ENCODE data around the gene SCTR.

SCTR gene

GRCh38 chr2:119426801-119427395 lies 97.4 kb downstream of the SCTR start:
- H3K36me3 ChIP-seq (replicated peaks; ENCODE audit: low read depth, low read length) = no peaks in the 10 kb centered on the region
- no peaks in the 10 kb centered on the region for H3K79me2 ChIP-seq (ENCODE audit: low read length)
- no peak overlapping the region for H2AFZ ChIP-seq (ENCODE audit: low read depth, low read length)
- no peak overlapping the region for H3K9ac ChIP-seq (ENCODE audit: low read length)
- no peak overlapping the region for H3K27ac ChIP-seq (ENCODE audit: low read length)
- H3K4me1 ChIP-seq (ENCODE audit: low read length) = peaks cover 22% of the 10 kb centered on the region
- H4K20me1 ChIP-seq (ENCODE audit: insufficient read depth, low read length) = no peaks in the 10 kb centered on the region
- no peaks in the 10 kb centered on the region for H3K9me3 ChIP-seq (ENCODE audit: insufficient read depth, low read length)
- H3K4me2 ChIP-seq (ENCODE audit: low read length) = no peak overlapping the region
- H3K4me3 ChIP-seq (ENCODE audit: low read length) = no peak overlapping the region
- TF ChIP-seq EZH2phosphoT487 (IDR thresholded peaks at IDR 0.05; ENCODE audit: low read depth) (no peak), CTCF (IDR thresholded peaks at IDR 0.05; ENCODE audit: low read depth, low read length) (no peak)
- H3K27me3 ChIP-seq (ENCODE audit: low read depth, low read length) = peaks cover 82% of the 10 kb centered on the region

GRCh38 chr2:119426396-119426675 lies 97.9 kb downstream of the SCTR start:
- Histone ChIP-seq H3K27me3 (ENCODE audit: low read depth, low read length) (peaks cover 87% of the 10 kb centered on the region), H2AFZ (ENCODE audit: low read depth, low read length) (no peak overlapping the region), H3K4me3 (ENCODE audit: low read length) (no peak overlapping the region), H3K79me2 (ENCODE audit: low read length) (no peaks in the 10 kb centered on the region), H3K36me3 (replicated peaks; ENCODE audit: low read depth, low read length) (no peaks in the 10 kb centered on the region), H3K9me3 (ENCODE audit: insufficient read depth, low read length) (no peaks in the 10 kb centered on the region), H3K27ac (ENCODE audit: low read length) (no peak overlapping the region), H3K4me2 (ENCODE audit: low read length) (no peak overlapping the region), H3K9ac (ENCODE audit: low read length) (no peak overlapping the region), H3K4me1 (ENCODE audit: low read length) (peaks cover 21% of the 10 kb centered on the region), H4K20me1 (ENCODE audit: insufficient read depth, low read length) (no peaks in the 10 kb centered on the region)
- TF ChIP-seq CTCF (IDR thresholded peaks at IDR 0.05; ENCODE audit: low read depth, low read length) (no peak), EZH2phosphoT487 (IDR thresholded peaks at IDR 0.05; ENCODE audit: low read depth) (no peak)

GRCh38 chr2:119425620-119426395 lies 98.5 kb downstream of the SCTR start:
- H4K20me1 ChIP-seq (ENCODE audit: insufficient read depth, low read length) = no peaks in the 10 kb centered on the region
- H3K4me2 ChIP-seq (ENCODE audit: low read length) = no peak overlapping the region
- no peak overlapping the region for H3K27ac ChIP-seq (ENCODE audit: low read length)
- no peak overlapping the region for H2AFZ ChIP-seq (ENCODE audit: low read depth, low read length)
- no peaks in the 10 kb centered on the region for H3K79me2 ChIP-seq (ENCODE audit: low read length)
- H3K36me3 ChIP-seq (replicated peaks; ENCODE audit: low read depth, low read length) = no peaks in the 10 kb centered on the region
- H3K4me1 ChIP-seq (ENCODE audit: low read length) = peaks cover 16% of the 10 kb centered on the region
- H3K4me3 ChIP-seq (ENCODE audit: low read length) = no peak overlapping the region
- TF ChIP-seq EZH2phosphoT487 (IDR thresholded peaks at IDR 0.05; ENCODE audit: low read depth) = no peak
- TF ChIP-seq CTCF (IDR thresholded peaks at IDR 0.05; ENCODE audit: low read depth, low read length) = no peak
- no peak overlapping the region for H3K9ac ChIP-seq (ENCODE audit: low read length)
- no peaks in the 10 kb centered on the region for H3K9me3 ChIP-seq (ENCODE audit: insufficient read depth, low read length)
- H3K27me3 ChIP-seq (ENCODE audit: low read depth, low read length) = peaks cover 87% of the 10 kb centered on the region

- TF ChIP-seq EZH2phosphoT487 (IDR thresholded peaks at IDR 0.05; ENCODE audit: low read depth) = no peak
- TF ChIP-seq CTCF (IDR thresholded peaks at IDR 0.05; ENCODE audit: low read depth, low read length) = no peak
- no peak overlapping the region for H3K9ac ChIP-seq (ENCODE audit: low read length)
- H3K27ac ChIP-seq (ENCODE audit: low read length) = no peak overlapping the region
- H3K27me3 ChIP-seq (ENCODE audit: low read depth, low read length) = peaks cover 87% of the 10 kb centered on the region
- no peaks in the 10 kb centered on the region for H3K36me3 ChIP-seq (replicated peaks; ENCODE audit: low read depth, low read length)
- H4K20me1 ChIP-seq (ENCODE audit: insufficient read depth, low read length) = no peaks in the 10 kb centered on the region
- no peak overlapping the region for H3K4me2 ChIP-seq (ENCODE audit: low read length)
- no peaks in the 10 kb centered on the region for H3K79me2 ChIP-seq (ENCODE audit: low read length)
- no peak overlapping the region for H3K4me3 ChIP-seq (ENCODE audit: low read length)
- no peak overlapping the region for H2AFZ ChIP-seq (ENCODE audit: low read depth, low read length)
- peaks cover 9% of the 10 kb centered on the region for H3K4me1 ChIP-seq (ENCODE audit: low read length)
- no peaks in the 10 kb centered on the region for H3K9me3 ChIP-seq (ENCODE audit: insufficient read depth, low read length)
These were observed 99.2 kb downstream of the SCTR start for GRCh38 chr2:119425119-119425405.
